Omental fat pad (tissue), 4 donors: ENCODE measurements around the gene CTNND2. TPM values are rescaled to one million over a fixed set of nuclear protein-coding genes. Genes with fewer than 3 reads are reported as not detected.

Source experiments
- ATAC-seq: fragments of 150-250 bp; one replicate; pipeline ENCODE4 v1.9.1; 2016; ENCODE audit warnings: mild to moderate bottlenecking, moderate library complexity; ENCODE audit not compliant: low FRiP score
- DNase-seq: peaks from one replicate; pipeline ENCODE4 v3.0.0-alpha.2; 2019; ENCODE audit warnings: low spot score
- total RNA-seq, 4 donors: library from RNA; depleted of rRNA; stranded (reverse); fragments of >200 nt; gene quantifications; one replicate each; pipeline ENCODE4 v1.1.0, GENCODE V29; 2016
- TF ChIP-seq, protein P1 (sequence below), 3 donors: fragments of 450-650 bp; IDR thresholded peaks; one replicate each; pipeline ENCODE4 v1.5.1; 2016 to 2017; ENCODE audit warnings: antibody characterized with exemption in 3 of 3, mild to moderate bottlenecking in 3 of 3, moderate library complexity in 2 of 3

Gene CTNND2
- total RNA-seq, 4 donors from 2014 or later = 0.16 to 1.3 (median 0.64) TPM

GRCh38 chr5:10958728-10959127, 945.5 kb downstream of the CTNND2 start:
- DNase-seq (no peak), ATAC-seq (no peak)
- TF ChIP-seq, protein P1, sequence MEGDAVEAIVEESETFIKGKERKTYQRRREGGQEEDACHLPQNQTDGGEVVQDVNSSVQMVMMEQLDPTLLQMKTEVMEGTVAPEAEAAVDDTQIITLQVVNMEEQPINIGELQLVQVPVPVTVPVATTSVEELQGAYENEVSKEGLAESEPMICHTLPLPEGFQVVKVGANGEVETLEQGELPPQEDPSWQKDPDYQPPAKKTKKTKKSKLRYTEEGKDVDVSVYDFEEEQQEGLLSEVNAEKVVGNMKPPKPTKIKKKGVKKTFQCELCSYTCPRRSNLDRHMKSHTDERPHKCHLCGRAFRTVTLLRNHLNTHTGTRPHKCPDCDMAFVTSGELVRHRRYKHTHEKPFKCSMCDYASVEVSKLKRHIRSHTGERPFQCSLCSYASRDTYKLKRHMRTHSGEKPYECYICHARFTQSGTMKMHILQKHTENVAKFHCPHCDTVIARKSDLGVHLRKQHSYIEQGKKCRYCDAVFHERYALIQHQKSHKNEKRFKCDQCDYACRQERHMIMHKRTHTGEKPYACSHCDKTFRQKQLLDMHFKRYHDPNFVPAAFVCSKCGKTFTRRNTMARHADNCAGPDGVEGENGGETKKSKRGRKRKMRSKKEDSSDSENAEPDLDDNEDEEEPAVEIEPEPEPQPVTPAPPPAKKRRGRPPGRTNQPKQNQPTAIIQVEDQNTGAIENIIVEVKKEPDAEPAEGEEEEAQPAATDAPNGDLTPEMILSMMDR (IDR thresholded peaks at IDR 0.05) = no peak

GRCh38 chr5:10949856-10950630, 954.2 kb downstream of the CTNND2 start:
- DNase-seq = no peak
- ATAC-seq = no peak
- TF ChIP-seq, protein P1 (IDR thresholded peaks at IDR 0.05) = no peak

- no peak for ATAC-seq
- TF ChIP-seq, protein P1 (IDR thresholded peaks at IDR 0.05) = no peak
- DNase-seq = no peak
Observed at GRCh38 chr5:10946050-10946449, 958.2 kb downstream of the CTNND2 start.

GRCh38 chr5:10941900-10942299, 962.3 kb downstream of the CTNND2 start:
- DNase-seq = no peak
- no peak for ATAC-seq
- TF ChIP-seq, protein P1 (IDR thresholded peaks at IDR 0.05) = no peak

- DNase-seq = no peak
- TF ChIP-seq, protein P1 (IDR thresholded peaks at IDR 0.05) = no peak
- ATAC-seq = no peak
Observed at GRCh38 chr5:10936081-10936855, 968.0 kb downstream of the CTNND2 start.

DNA sequence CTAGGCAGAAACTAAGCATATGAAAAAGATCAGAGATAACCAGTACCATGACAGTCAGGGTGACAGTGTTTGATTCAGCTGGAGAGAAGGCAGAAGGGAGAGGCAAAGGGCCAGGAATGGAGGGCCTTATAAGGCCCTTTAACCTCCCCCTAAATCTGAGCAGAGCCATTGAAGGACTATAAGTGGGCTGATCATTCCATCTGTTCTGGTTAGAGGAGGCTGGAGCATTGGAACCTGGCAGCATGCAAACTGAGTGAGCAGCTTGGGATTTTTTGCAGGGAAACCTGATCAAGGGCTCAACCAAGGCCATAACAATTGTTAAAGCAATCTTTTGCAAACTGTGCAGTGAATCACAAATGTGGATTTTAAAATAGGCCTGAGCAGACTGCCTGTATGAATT, 968.7 kb downstream of the CTNND2 start:
- TF ChIP-seq, protein P1 (IDR thresholded peaks at IDR 0.05) = no peak
- DNase-seq = no peak
- no peak for ATAC-seq
